HK-2 (cell line): ENCODE data around the gene ADAM19.

Source experiments
- DNase-seq: peaks from one replicate; pipeline ENCODE4 v3.0.0-alpha.2; 2018; ENCODE audit not compliant: unreplicated experiment

ADAM19 gene

GRCh38 chr5:157597277-157597676 lies 21.7 kb upstream of the ADAM19 start:
- DNase-seq = no peak

DNA sequence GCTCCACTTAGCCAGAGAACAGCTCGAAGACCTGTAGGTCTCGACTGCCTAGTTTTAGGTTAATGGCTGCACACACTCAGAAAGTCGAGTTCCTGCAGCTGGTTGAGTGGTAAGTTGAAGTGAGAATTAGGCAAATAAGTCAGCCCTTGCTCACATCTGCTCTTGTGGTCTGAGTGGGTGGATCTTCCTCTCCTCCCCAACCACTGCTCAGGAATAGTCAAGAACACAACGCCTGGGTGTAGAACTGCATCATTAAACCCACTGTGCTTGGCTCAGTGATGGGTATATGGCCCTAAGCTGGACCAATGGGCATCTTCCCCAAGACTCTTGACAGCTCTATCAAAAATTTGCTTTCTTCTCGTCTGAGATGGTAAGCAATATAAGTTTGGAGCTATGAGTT lies 20.9 kb upstream of the ADAM19 start:
- DNase-seq = no peak

GRCh38 chr5:157594675-157595459 lies 19.3 kb upstream of the ADAM19 start:
- no peak for DNase-seq

GRCh38 chr5:157594257-157594656 lies 18.7 kb upstream of the ADAM19 start:
- no peak for DNase-seq

DNA sequence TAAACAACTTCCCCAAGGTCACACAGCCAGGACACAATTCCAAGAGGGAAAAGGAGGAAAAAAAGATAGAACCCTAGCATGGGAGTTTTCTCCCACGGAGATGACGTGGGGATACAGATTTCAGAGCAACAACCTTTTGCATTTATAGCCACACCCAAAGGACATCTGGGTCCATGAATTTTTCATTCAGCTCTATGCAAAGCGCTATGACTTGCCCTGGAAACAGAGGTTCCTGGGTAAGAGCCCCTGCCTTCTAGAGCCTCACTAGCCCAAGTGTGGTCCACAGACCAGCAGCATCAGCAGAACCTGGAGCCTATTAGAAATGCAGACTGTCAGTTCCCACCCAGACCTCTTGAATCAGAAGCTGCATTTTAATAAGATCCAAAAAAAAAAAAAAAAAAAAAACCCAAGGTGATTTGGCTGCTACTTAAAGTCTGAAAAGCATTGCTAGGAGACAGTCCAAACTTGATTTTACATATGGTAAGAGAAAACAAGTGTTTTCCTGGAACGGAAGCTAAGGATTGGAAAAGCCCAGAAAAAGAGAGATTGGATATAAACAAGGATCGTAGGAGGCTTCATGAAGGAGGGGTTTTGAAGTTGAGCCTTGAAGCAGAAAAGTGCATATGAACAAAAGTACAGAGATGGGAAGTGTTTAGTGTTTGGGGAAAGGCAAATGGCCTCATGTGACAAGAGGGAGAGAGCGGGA lies 17.6 kb upstream of the ADAM19 start:
- DNase-seq = no peak

DNA sequence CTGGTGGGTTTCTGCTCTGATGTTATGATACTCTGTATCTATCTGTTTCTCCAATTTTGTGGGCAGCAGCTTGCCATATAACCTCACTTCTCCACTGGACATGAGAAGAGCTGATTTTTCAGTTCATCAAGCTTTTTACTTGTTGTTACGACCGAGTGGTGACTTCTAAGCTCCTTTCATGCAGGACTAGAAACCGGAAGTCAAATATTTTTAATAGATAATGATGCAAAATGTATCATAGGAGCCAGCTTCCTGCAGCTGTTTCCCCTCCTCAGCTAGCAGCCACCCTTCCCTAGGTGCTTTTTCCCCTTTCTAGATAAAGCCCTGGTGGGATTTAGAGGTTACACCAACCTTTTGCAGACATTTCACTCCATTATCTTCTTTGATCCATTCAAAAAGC lies 17.0 kb upstream of the ADAM19 start:
- no peak for DNase-seq

- DNase-seq = no peak
Measured at GRCh38 chr5:157590478-157590877, 14.9 kb upstream of the ADAM19 start.

GRCh38 chr5:157584628-157585027 lies 9.1 kb upstream of the ADAM19 start:
- no peak for DNase-seq

- no peak for DNase-seq
Measured at GRCh38 chr5:157582731-157583620, 7.4 kb upstream of the ADAM19 start.

DNA sequence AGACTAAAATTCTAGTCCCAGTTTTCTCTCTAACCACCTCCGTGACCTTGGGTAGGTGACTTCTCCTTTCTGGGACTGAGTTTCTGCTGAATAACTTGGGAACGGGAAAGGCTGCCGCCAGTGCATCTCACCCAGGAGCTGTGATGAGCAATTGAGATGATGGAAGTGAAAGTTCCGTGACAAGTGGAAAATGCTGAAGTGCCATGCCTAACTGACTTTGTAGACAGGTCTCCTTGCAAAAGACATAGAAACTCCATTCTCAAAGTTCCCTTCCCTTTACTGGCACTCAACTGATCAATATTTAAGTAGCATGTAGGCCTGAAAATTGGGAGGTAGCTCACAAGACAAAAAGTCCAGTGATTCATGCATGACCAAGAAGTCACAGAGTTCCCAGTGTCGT lies 6.3 kb upstream of the ADAM19 start:
- DNase-seq = no peak

DNA sequence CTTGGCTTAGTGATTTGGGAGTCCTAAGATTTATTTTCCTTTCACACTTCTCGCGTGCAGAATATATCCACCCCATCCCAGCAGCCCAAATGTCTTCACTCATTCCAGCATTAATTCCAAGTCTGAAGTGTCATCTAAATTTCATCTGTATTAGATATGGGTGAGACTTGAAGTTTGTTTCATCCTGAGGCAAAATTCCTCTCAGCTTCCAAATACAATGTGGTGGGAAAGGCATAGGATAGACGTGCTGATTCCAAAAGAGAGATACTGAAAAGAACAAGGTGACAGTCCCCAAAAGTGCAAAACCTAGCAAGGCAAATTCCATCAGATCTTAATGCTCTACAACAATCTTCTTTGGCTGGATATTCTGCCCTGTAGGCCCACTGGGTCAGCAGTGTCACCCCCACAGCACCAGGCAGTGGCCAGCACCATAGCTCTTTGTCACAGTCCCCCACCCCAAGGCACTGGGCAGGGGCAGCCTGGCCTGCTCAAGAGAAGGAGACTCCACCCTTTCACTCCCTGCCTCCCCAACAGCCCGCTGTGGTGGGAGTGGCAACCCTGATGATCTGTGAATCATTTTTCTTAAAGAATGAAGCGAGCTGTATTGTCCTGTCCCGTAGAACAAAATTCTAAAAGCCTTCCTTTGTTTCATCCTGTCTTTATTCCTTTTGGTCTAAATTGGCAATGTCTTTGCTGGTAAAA lies 2.7 kb upstream of the ADAM19 start:
- DNase-seq = no peak

DNA sequence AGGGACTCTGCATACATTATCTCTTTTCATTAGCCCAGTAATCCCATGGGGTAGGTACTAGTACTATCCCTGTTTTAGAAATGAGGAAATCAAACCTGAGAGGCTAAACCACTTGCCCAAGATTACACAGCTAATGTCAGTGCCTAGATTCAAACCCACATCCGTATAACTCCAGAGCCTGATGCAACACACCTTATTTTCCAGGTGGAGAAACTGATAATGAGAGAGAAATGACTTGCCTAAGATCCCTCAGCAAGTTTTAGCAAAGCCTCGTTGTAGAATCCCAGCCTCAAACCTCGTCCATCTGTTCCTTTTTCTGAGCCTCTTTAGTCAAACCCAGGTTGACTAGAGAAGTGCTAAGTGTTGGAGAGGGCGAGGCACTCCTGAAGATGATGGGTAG lies 1.1 kb upstream of the ADAM19 start:
- DNase-seq = no peak

- no peak for DNase-seq
Measured at GRCh38 chr5:157574456-157575380, 857 bp downstream of the ADAM19 start.

GRCh38 chr5:157571357-157571827 lies 4.2 kb downstream of the ADAM19 start:
- DNase-seq = no peak

DNA sequence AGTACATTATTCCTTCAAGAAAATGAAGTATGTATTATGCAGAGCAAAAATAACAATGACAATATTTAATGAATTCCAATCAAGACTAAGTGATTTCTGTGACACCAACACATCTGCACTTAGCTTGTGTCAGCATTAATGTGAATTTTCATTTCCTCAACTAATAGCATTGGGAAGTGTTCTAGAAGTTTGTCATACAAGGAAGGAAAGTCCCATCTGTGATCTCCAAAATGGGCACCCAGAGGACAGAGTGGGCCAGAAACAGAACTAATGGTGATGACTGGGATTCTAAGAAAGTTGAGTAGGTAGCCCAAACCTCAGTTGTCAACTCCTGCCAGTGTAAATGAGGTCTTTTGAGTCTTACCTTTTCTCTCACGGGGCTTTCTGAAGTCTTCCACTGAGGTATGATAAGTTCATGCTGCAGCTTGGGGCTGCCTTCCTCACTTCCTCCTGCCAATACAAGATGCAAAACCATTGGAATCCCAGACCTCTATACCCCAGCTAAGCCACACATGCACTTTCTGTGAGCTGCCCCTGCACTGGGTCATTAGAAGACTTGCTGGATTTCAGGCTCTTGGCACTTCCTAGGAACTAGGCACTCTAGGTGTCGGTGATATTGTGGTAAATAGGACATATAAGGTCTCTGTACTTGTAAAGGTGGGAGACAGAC lies 4.9 kb downstream of the ADAM19 start:
- no peak for DNase-seq

DNA sequence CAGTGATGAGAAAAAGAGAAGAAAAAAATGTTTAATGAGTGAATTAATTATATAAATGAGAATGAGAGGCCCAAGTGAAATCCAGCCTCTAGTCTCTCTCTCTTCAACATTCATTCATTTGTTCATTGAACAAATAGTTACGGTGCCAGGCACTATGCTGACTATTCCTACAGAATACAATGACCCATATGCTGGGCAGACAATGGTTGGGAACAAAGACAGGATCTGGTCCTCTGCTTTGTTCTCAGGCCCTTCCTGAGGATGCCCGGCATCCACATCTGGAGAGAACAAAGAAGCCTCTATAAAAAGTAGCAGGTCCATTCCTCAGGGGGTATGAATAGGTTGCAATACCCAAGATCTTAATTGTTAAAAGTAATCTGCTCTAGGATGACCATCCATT lies 6.9 kb downstream of the ADAM19 start:
- no peak for DNase-seq

- no peak for DNase-seq
Measured at GRCh38 chr5:157568222-157568621, 7.4 kb downstream of the ADAM19 start.

- DNase-seq = no peak
Measured at GRCh38 chr5:157566902-157567489, 8.6 kb downstream of the ADAM19 start.

- DNase-seq = no peak
Measured at GRCh38 chr5:157563929-157564716, 11.5 kb downstream of the ADAM19 start.
